ENCODE measurements around the gene CASKIN2. TPM values are rescaled to one million over a fixed set of nuclear protein-coding genes. Genes with fewer than 3 reads are reported as not detected.

CASKIN2 gene, protein sequence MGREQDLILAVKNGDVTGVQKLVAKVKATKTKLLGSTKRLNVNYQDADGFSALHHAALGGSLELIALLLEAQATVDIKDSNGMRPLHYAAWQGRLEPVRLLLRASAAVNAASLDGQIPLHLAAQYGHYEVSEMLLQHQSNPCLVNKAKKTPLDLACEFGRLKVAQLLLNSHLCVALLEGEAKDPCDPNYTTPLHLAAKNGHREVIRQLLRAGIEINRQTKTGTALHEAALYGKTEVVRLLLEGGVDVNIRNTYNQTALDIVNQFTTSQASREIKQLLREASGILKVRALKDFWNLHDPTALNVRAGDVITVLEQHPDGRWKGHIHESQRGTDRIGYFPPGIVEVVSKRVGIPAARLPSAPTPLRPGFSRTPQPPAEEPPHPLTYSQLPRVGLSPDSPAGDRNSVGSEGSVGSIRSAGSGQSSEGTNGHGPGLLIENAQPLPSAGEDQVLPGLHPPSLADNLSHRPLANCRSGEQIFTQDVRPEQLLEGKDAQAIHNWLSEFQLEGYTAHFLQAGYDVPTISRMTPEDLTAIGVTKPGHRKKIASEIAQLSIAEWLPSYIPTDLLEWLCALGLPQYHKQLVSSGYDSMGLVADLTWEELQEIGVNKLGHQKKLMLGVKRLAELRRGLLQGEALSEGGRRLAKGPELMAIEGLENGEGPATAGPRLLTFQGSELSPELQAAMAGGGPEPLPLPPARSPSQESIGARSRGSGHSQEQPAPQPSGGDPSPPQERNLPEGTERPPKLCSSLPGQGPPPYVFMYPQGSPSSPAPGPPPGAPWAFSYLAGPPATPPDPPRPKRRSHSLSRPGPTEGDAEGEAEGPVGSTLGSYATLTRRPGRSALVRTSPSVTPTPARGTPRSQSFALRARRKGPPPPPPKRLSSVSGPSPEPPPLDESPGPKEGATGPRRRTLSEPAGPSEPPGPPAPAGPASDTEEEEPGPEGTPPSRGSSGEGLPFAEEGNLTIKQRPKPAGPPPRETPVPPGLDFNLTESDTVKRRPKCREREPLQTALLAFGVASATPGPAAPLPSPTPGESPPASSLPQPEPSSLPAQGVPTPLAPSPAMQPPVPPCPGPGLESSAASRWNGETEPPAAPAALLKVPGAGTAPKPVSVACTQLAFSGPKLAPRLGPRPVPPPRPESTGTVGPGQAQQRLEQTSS (N-terminal part only)
- total RNA-seq (1.0 TPM), polyA plus RNA-seq (5.4 TPM)
- long read RNA-seq, donor 1 = 0 reads
- long read RNA-seq, donor 2 = 0 reads
- long read RNA-seq, donor 3 = 0 reads
- long read RNA-seq, donor 4 = 0 reads
- long read RNA-seq, donor 5, full-length matches to known transcripts = 1 of 9 reads
- long read RNA-seq, donor 5, partial matches to known transcripts = 8 of 9 reads
- long read RNA-seq, donor 5, other reads (novel, unspliced or antisense) = 0 of 9 reads
- long read RNA-seq, donor 6 = 0 reads
- long read RNA-seq, donor 7 = 0 reads
- long read RNA-seq, donor 8 = 0 reads
- long read RNA-seq, donor 9 = 0 reads
- long read RNA-seq, donor 10 = 0 reads

DNA sequence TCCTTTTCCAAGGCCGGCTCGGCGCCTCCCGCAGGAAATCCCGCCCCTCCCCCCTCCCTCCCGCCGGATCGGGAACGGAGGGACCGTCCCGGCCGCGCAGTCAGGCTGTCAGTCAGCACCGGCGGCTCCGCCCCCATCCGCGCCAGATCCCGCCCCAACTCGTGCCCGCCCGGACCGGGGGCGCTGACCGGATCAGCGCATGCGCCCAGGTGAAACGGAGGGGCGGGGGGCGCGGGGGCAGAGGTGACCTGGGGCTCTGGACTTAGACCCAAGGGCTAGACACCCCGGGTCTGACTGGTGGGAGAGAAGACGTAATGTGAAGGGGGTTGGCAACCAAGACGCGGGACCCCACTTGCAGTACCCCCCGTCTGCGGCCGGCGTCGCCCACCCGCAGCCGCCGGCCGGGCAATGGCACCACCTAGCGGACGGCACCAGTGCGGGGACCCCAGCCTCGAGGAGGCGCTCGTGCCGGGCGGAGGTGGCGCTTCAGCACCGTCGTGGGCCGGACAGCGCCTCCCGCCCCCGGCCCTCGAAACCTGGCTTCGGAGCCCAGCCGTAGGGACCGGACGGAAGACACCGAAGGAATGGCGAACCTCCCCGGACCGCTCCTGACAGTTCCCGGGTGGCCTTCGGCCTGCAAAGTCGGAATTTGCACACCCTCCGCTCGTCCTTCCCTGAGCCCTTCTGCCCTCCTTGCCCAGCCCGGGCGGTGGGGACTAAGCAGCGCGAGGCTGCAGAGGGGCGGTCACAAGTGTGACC, at the start of gene CASKIN2:
TSS of gene CASKIN2 (minus strand) at position 42 of the 759 bp plus-strand sequence. CDS start 1,733 bp downstream, outside the sequence.
- DNase-seq (ENCODE audit: low read depth in 6 of 9, low spot score in 9 of 9) = peak; percentile 51 to 89 (median 73)
- under 1% methylated on average over 77 of the region's 78 CpGs for WGBS
- Histone ChIP-seq H3K36me3 (ENCODE audit: control insufficient read depth in 2 of 2, insufficient read depth in 2 of 2, low read length in 1 of 2) (peaks cover 4 to 7% of the 10 kb centered on the region in 2 donors), H3K27ac (ENCODE audit: low read depth in 1 of 2, low read length in 1 of 2) (peak within 1 kb of the TSS; percentile 53 to 77), H3K4me1 (ENCODE audit: control insufficient read depth in 2 of 2, insufficient read depth in 2 of 2, low read length in 2 of 2) (peaks cover 27 to 40% of the 10 kb centered on the region in 2 donors), H3K27me3 (ENCODE audit: control insufficient read depth in 2 of 2, insufficient read depth in 1 of 2, low read length in 1 of 2) (peaks cover 6 to 27% of the 10 kb centered on the region in 2 donors), H3K4me3 (ENCODE audit: low read length in 2 of 2) (peak within 1 kb of the TSS; percentile 59 to 93), H3K9me3 (ENCODE audit: control insufficient read depth in 2 of 2, insufficient read depth in 1 of 2, low read length in 1 of 2) (no peaks in the 10 kb centered on the region)

DNA sequence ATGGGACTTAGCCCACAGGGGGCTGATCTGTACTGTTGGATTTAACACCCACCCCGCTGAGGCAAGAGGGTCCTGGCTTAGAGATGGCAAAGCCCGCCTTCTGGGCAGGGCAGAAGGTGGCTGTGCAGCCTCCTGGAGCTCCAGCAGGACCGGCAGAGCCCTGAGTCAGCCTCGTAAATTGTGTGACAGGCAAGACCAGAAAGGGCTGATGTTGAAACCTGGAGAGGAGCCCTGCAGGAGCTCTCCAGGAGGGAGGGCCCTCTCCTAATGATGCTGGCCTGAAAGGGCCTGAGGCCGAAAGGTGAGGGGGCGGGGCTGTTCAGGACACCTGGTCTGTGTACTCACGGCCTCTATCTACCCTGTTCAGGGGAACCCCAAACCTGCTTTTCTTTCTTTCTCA, 49.7 kb upstream of the CASKIN2 start:
- DNase-seq (ENCODE audit: low read depth in 6 of 9, low spot score in 9 of 9) = no peak
- H3K4me3 ChIP-seq (ENCODE audit: low read length in 2 of 2) = no peak overlapping the region
- H3K9me3 ChIP-seq (ENCODE audit: control insufficient read depth in 2 of 2, insufficient read depth in 1 of 2, low read length in 1 of 2) = no peaks in the 10 kb centered on the region
- no peaks in the 10 kb centered on the region for H3K27me3 ChIP-seq (ENCODE audit: control insufficient read depth in 2 of 2, insufficient read depth in 1 of 2, low read length in 1 of 2)
- WGBS = 79% methylated on average over 7 of the region's 7 CpGs
- no peak overlapping the region for H3K27ac ChIP-seq (ENCODE audit: low read depth in 1 of 2, low read length in 1 of 2)
- no peaks in the 10 kb centered on the region for H3K4me1 ChIP-seq (ENCODE audit: control insufficient read depth in 2 of 2, insufficient read depth in 2 of 2, low read length in 2 of 2)
- H3K36me3 ChIP-seq (ENCODE audit: control insufficient read depth in 2 of 2, insufficient read depth in 2 of 2, low read length in 1 of 2) = peaks cover 0 to 3% of the 10 kb centered on the region in 2 donors

DNA sequence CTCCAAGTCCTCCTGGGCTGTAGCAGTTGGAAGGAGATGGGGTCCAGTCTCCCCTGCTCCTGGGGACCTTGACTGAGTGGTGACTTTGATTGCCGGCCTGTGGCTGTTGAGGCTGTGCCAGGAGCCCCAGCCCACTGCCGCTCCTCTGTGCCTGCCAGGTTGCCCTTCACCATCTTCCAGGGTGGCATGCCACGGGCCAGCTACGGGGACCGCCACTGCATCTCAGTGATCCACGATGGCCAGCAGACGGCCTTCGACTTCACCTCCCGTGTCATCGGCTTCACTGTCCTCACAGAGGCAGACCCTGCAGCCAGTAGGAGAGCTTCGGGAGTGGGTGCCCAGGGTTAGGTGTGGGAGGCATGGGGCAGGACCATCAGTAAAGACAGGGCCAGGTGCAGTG, 48.9 kb upstream of the CASKIN2 start:
- Histone ChIP-seq H3K4me1 (ENCODE audit: control insufficient read depth in 2 of 2, insufficient read depth in 2 of 2, low read length in 2 of 2) (no peaks in the 10 kb centered on the region), H3K4me3 (ENCODE audit: low read length in 2 of 2) (no peak overlapping the region), H3K9me3 (ENCODE audit: control insufficient read depth in 2 of 2, insufficient read depth in 1 of 2, low read length in 1 of 2) (no peaks in the 10 kb centered on the region), H3K27ac (ENCODE audit: low read depth in 1 of 2, low read length in 1 of 2) (no peak overlapping the region), H3K36me3 (ENCODE audit: control insufficient read depth in 2 of 2, insufficient read depth in 2 of 2, low read length in 1 of 2) (peaks cover 0 to 3% of the 10 kb centered on the region in 2 donors), H3K27me3 (ENCODE audit: control insufficient read depth in 2 of 2, insufficient read depth in 1 of 2, low read length in 1 of 2) (no peaks in the 10 kb centered on the region)
- no peak for DNase-seq (ENCODE audit: low read depth in 6 of 9, low spot score in 9 of 9)
- 98% methylated on average over 11 of the region's 11 CpGs for WGBS

DNA sequence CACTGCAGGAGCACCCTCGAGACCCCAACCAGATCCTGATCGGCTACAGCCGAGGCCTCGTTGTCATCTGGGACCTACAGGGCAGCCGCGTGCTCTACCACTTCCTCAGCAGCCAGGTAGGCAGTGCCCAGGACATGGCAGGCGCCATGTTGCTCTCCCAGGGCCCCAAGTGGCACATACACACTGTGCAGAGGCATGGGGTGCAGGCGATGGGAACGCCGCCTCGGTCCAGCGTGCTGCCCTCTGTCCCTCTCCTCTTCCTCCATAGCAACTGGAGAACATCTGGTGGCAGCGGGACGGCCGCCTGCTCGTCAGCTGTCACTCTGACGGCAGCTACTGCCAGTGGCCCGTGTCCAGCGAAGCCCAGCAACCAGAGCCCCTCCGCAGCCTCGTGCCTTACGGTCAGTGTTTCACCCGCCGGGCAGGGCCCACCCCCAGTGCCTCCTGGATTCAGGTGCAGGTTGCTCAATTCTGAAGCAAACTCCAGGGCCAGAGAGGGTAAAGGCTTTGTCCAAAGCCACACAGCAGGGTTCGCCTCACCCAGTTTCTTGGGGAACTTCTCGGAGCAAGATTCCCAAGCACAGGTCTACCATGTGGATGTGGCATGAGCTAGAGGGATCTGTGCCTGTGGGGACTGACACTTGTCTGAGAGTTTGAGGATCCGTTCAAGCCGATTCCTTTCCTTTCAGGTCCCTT, 47.9 kb upstream of the CASKIN2 start:
- Histone ChIP-seq H3K36me3 (ENCODE audit: control insufficient read depth in 2 of 2, insufficient read depth in 2 of 2, low read length in 1 of 2) (peaks cover 0 to 3% of the 10 kb centered on the region in 2 donors), H3K27ac (ENCODE audit: low read depth in 1 of 2, low read length in 1 of 2) (no peak overlapping the region), H3K9me3 (ENCODE audit: control insufficient read depth in 2 of 2, insufficient read depth in 1 of 2, low read length in 1 of 2) (no peaks in the 10 kb centered on the region), H3K4me1 (ENCODE audit: control insufficient read depth in 2 of 2, insufficient read depth in 2 of 2, low read length in 2 of 2) (no peaks in the 10 kb centered on the region), H3K27me3 (ENCODE audit: control insufficient read depth in 2 of 2, insufficient read depth in 1 of 2, low read length in 1 of 2) (no peaks in the 10 kb centered on the region), H3K4me3 (ENCODE audit: low read length in 2 of 2) (no peak overlapping the region)
- whole genome bisulfite sequencing = 94% methylated on average over 28 of the region's 28 CpGs
- DNase-seq (ENCODE audit: low read depth in 6 of 9, low spot score in 9 of 9) = no peak

GRCh38 chr17:75561927-75562603, 46.7 kb upstream of the CASKIN2 start:
- peaks cover 0 to 3% of the 10 kb centered on the region in 2 donors for H3K36me3 ChIP-seq (ENCODE audit: control insufficient read depth in 2 of 2, insufficient read depth in 2 of 2, low read length in 1 of 2)
- no peak for DNase-seq (ENCODE audit: low read depth in 6 of 9, low spot score in 9 of 9)

DNA sequence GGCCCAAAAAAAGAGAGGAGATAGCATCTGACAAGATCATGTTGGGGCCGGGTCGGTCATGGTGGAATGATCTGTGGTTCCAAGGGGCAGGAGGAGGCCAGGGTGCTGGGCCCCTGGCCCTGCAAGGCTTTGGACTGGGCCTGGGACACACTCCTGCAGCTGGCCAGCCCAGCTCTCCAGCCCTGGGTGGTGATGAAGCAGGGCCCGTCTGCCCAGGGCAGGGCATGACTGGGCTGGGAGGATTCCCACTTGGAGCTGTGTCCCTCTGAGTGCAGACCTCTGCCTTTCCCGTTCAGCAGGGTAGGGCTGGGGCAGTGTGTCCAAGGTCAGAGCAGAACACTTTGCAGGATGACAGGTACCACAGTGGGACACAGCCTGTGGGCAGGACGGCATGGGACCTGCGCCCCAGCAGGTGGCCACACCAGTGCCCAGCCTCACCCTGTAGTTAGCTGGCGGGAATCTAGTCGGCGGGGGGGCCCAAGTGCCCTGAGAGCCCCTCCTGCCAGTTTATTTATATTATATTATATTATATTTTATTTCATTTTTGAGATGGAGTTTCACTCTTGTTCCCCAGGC, 44.7 kb upstream of the CASKIN2 start:
- Histone ChIP-seq H3K4me3 (ENCODE audit: low read length in 2 of 2) (no peak overlapping the region), H3K36me3 (ENCODE audit: control insufficient read depth in 2 of 2, insufficient read depth in 2 of 2, low read length in 1 of 2) (peaks cover 0 to 3% of the 10 kb centered on the region in 2 donors), H3K27me3 (ENCODE audit: control insufficient read depth in 2 of 2, insufficient read depth in 1 of 2, low read length in 1 of 2) (no peaks in the 10 kb centered on the region), H3K4me1 (ENCODE audit: control insufficient read depth in 2 of 2, insufficient read depth in 2 of 2, low read length in 2 of 2) (no peaks in the 10 kb centered on the region), H3K27ac (ENCODE audit: low read depth in 1 of 2, low read length in 1 of 2) (no peak overlapping the region), H3K9me3 (ENCODE audit: control insufficient read depth in 2 of 2, insufficient read depth in 1 of 2, low read length in 1 of 2) (no peaks in the 10 kb centered on the region)
- DNase-seq (ENCODE audit: low read depth in 6 of 9, low spot score in 9 of 9) = no peak
- WGBS = 92% methylated on average over 9 of the region's 9 CpGs

More at GRCh38 chr17:75561927-75562603, 46.7 kb upstream of the CASKIN2 start:
- Histone ChIP-seq H3K9me3 (ENCODE audit: control insufficient read depth in 2 of 2, insufficient read depth in 1 of 2, low read length in 1 of 2) (no peaks in the 10 kb centered on the region), H3K27ac (ENCODE audit: low read depth in 1 of 2, low read length in 1 of 2) (no peak overlapping the region), H3K4me1 (ENCODE audit: control insufficient read depth in 2 of 2, insufficient read depth in 2 of 2, low read length in 2 of 2) (no peaks in the 10 kb centered on the region), H3K4me3 (ENCODE audit: low read length in 2 of 2) (no peak overlapping the region), H3K27me3 (ENCODE audit: control insufficient read depth in 2 of 2, insufficient read depth in 1 of 2, low read length in 1 of 2) (no peaks in the 10 kb centered on the region)
- 93% methylated on average over 5 of the region's 5 CpGs for WGBS

All from thymus (tissue), 14 donors.